WTC11 (cell line): ENCODE measurements around the gene EPHB3.

Source experiments
- ATF1 ChIP-seq: sonication (generic); formaldehyde crosslinking; IDR thresholded peaks from 2 replicates; pipeline ENCODE4 v1.8.1; 2023; ENCODE audit warnings: mild to moderate bottlenecking, moderate library complexity, missing genetic modification reagents
- ATF2 ChIP-seq: sonication (generic); formaldehyde crosslinking; IDR thresholded peaks from 2 replicates; pipeline ENCODE4 v1.8.1; 2022; ENCODE audit warnings: low read depth, missing genetic modification reagents, borderline replicate concordance
- CREB1 ChIP-seq: sonication (generic); formaldehyde crosslinking; IDR thresholded peaks from 2 replicates; pipeline ENCODE4 v1.8.0; 2023; ENCODE audit warnings: mild to moderate bottlenecking, missing genetic modification reagents
- HMGA2 ChIP-seq: fragments of 250-450 bp; sonication (Bioruptor Pico); IDR thresholded peaks from 2 replicates; pipeline ENCODE4 v1.4.0; 2021; ENCODE audit warnings: mild to moderate bottlenecking, moderate library complexity
- MLX ChIP-seq: sonication (generic); formaldehyde crosslinking; IDR thresholded peaks from 2 replicates; pipeline ENCODE4 v1.8.1; 2023; ENCODE audit warnings: mild to moderate bottlenecking, missing genetic modification reagents, moderate library complexity
- NR1H2 ChIP-seq: sonication (generic); formaldehyde crosslinking; IDR thresholded peaks from 2 replicates; pipeline ENCODE4 v1.9.0; 2021; ENCODE audit warnings: mild to moderate bottlenecking, moderate library complexity, missing genetic modification reagents
- NR3C1 ChIP-seq: sonication (generic); formaldehyde crosslinking; conservative IDR thresholded peaks from 2 replicates; pipeline ENCODE4 v1.8.1; 2023; ENCODE audit warnings: low read depth, mild to moderate bottlenecking, missing genetic modification reagents
- PRRX2 ChIP-seq: fragments of 250-450 bp; sonication (Bioruptor Pico); IDR thresholded peaks from 2 replicates; pipeline ENCODE4 v1.8.0; 2021; ENCODE audit warnings: mild to moderate bottlenecking
- ZBTB21 ChIP-seq: sonication (generic); formaldehyde crosslinking; IDR thresholded peaks from 2 replicates; pipeline ENCODE4 v1.8.1; 2023; ENCODE audit warnings: mild to moderate bottlenecking, missing genetic modification reagents, borderline replicate concordance
- ZNF416 ChIP-seq: fragments of 250-450 bp; sonication (Bioruptor Pico); IDR thresholded peaks from 2 replicates; pipeline ENCODE4 v1.9.0; 2021; ENCODE audit warnings: mild to moderate bottlenecking, inconsistent platforms
- TF ChIP-seq, protein P1 (sequence below): fragments of 200-600 bp; IDR thresholded peaks from 2 replicates; pipeline ENCODE4 v1.8.0; 2022; ENCODE audit warnings: antibody characterized with exemption
- TF ChIP-seq, protein P2 (sequence below): sonication (generic); formaldehyde crosslinking; IDR thresholded peaks from 2 replicates; pipeline ENCODE4 v1.8.0; 2022; ENCODE audit warnings: mild to moderate bottlenecking, missing genetic modification reagents

- TF ChIP-seq NR1H2 (CRISPR knock-in tag) (no peak), MLX (CRISPR knock-in tag) (no peak), ZNF416 (no peak), HMGA2 (CRISPR knock-in tag) (no peak), CREB1 (CRISPR knock-in tag) (no peak), ATF1 (CRISPR knock-in tag) (no peak), ATF2 (CRISPR knock-in tag) (no peak), NR3C1 (CRISPR knock-in tag) (no peak), ZBTB21 (CRISPR knock-in tag) (no peak), PRRX2 (CRISPR knock-in tag) (no peak)
- TF ChIP-seq, protein P1, sequence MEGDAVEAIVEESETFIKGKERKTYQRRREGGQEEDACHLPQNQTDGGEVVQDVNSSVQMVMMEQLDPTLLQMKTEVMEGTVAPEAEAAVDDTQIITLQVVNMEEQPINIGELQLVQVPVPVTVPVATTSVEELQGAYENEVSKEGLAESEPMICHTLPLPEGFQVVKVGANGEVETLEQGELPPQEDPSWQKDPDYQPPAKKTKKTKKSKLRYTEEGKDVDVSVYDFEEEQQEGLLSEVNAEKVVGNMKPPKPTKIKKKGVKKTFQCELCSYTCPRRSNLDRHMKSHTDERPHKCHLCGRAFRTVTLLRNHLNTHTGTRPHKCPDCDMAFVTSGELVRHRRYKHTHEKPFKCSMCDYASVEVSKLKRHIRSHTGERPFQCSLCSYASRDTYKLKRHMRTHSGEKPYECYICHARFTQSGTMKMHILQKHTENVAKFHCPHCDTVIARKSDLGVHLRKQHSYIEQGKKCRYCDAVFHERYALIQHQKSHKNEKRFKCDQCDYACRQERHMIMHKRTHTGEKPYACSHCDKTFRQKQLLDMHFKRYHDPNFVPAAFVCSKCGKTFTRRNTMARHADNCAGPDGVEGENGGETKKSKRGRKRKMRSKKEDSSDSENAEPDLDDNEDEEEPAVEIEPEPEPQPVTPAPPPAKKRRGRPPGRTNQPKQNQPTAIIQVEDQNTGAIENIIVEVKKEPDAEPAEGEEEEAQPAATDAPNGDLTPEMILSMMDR = no peak
- TF ChIP-seq, protein P2, sequence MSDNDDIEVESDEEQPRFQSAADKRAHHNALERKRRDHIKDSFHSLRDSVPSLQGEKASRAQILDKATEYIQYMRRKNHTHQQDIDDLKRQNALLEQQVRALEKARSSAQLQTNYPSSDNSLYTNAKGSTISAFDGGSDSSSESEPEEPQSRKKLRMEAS (CRISPR knock-in tag) = no peak
These were observed 39.2 kb downstream of the EPHB3 start for GRCh38 chr3:184600685-184601377.
